K562 treated with DMSO at 1 percent for 48 hours (cell line): Measurements from ENCODE around the gene FAM72D. TPM values are rescaled to one million over a fixed set of nuclear protein-coding genes. Genes with fewer than 3 reads are reported as not detected.

Source experiments
- total RNA-seq: library from RNA; unstranded; fragments of 300-600 nt; gene quantifications from 2 replicates; pipeline ENCODE4 v1.2.3, GENCODE V29; 2022; ENCODE audit warnings: low replicate concordance; ENCODE audit errors: extremely low read depth

The FAM72D gene
- total RNA-seq: not detected in 2 replicates

GRCh38 chr1:145095284-145096057 lies at the start of gene FAM72D, which contains the start of gene SRGAP2B:
TSS of gene FAM72D (plus strand) at chr1:145095974. CDS start at chr1:145096848, 874 bp downstream.
TSS of gene SRGAP2B (minus strand) at chr1:145095328. CDS start at chr1:145092901, 2,427 bp downstream.

Other genes starting within 250 kb of the FAM72D start
- not detected in 2 replicates for gene SRGAP2B, start 646 bp upstream of the FAM72D start, total RNA-seq
- gene PPIAL4D, start 146.2 kb downstream of the FAM72D start, total RNA-seq: not detected in 2 replicates